Measurements from ENCODE around the gene KDM4B.

DNA sequence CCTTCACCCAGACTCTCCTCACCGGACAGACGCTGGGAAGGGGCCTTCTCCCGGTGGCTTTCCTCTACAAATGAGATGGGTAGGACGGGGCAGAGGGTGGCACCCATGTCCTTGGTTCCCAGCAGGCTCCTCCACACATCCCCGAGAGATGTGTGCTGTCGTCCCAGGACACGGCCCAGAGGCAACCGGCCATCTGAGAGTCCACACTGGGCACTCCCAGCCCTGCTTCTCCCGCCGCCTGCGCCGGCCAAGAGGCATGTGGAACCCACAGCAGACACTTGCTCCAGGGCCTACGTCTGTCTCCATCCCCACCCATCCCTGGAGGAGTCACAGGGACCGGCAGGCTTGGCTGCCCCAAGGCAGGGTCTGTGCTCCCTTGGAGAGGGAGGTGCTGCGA lies 179.9 kb downstream of the KDM4B start:
- TF ChIP-seq EP300 (IDR thresholded peaks at IDR 0.05; ENCODE audit: borderline replicate concordance in 1 of 2, low read depth in 2 of 2, low read length in 2 of 2) (no peak), POLR2AphosphoS5 (IDR thresholded peaks at IDR 0.05; ENCODE audit: low read depth, low read length) (no peak), CTCF (IDR thresholded peaks at IDR 0.05; ENCODE audit: control extremely low read depth in 1 of 3, insufficient read depth in 1 of 3, low read depth in 1 of 3, low read length in 3 of 3) (no peak), ZNF274 (IDR thresholded peaks at IDR 0.05; ENCODE audit: borderline replicate concordance, extremely low read depth, low read length) (no peak), SP1 (IDR thresholded peaks at IDR 0.05; ENCODE audit: low read depth, low read length) (no peak), TCF12 (IDR thresholded peaks at IDR 0.05; ENCODE audit: low read depth, low read length) (no peak)
- TF ChIP-seq, protein P1, sequence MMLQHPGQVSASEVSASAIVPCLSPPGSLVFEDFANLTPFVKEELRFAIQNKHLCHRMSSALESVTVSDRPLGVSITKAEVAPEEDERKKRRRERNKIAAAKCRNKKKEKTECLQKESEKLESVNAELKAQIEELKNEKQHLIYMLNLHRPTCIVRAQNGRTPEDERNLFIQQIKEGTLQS (IDR thresholded peaks at IDR 0.05; ENCODE audit: insufficient read depth, low read depth, low read length): no peak
